NCI-H128 (cell line): ENCODE results near the gene MZT2B.
"Not testable (repeated sequence)": the region's sequence is repeated elsewhere in the genome, so short reads cannot be mapped to it uniquely, and the experiment has no call there.

Experiments used
- DNase-seq: peaks from one replicate; lab custom pipeline; 2025; ENCODE audit not compliant: unreplicated experiment; lab: John Stamatoyannopoulos, UW

MZT2B gene, protein sequence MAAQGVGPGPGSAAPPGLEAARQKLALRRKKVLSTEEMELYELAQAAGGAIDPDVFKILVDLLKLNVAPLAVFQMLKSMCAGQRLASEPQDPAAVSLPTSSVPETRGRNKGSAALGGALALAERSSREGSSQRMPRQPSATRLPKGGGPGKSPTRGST

DNA sequence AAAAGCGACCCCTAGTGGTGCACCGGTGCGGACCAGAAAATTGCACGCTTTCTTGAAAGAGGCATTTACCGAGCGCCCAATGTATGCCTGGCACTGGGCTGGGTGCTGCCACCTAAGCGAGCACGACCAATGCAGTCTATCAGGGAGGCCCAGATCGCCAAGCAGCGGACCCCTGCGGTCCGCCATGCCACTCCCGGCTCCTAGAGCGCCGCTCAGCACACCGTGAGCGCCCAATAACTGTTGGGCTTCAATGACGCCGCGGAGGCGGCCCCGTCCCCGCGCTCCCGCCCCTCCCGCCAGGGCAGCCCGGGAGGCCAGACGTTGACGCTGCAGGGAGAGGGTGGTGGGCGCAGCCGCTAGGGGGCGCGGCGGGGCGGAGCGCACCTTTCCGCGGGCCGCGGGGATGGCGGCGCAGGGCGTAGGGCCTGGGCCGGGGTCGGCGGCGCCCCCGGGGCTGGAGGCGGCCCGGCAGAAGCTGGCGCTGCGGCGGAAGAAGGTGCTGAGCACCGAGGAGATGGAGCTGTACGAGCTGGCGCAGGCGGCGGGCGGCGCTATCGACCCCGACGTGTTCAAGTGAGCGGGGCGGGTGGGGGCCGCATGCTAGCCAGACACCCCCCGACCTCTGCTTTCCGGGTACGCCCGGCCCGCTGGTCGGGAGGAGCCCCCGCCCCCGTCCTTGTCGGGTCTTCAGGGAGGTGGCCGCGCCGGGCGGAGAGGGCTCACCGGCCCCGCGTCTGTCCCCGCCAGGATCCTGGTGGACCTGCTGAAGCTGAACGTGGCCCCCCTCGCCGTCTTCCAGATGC is at the start of gene MZT2B:
TSS of gene MZT2B (plus strand) at position 383 of the 803 bp plus-strand sequence. CDS start at position 404, 21 bp downstream.
- DNase-seq: peak; percentile 31

DNA sequence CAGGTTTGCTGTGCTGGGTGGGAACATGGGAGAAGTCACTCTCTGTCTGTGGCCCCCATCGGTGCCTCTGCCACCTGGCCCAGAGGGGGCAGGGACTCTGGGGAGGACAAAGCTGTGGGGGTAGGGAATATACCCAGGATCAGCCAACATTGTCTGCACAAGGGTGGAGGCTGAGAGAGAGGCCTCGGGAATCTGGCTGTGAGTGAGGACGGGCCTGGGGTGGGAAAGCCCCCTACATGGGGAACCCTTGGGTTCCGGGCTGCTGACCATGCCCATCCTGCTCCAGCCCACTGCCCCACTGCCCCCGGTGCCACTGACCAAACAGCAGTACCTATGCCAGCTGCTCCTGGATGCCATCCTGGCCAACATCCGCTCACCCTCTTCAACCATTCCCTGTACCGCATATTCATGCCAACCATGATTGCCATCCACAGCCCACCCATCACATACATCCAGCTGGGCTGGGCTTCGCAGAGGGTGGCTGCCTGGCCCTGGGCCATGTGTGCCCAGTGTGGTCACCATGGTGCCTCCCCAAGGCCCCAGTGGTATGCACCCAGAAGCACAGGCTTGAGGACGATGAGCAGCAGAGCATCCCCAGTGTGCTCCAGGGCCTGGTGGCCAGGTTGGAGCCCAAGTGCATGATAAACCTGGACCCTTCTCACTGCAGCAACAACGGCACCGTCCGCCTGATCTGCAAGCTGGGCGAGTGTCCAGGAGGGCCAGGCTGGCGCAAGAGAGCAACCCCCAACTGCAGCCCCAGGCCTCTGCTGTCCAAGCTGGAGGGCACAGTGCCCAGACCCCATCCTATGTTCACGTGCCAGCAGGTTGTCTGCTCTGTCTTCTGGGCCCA is 46.1 kb upstream of the MZT2B start:
- DNase-seq: no peak

DNA sequence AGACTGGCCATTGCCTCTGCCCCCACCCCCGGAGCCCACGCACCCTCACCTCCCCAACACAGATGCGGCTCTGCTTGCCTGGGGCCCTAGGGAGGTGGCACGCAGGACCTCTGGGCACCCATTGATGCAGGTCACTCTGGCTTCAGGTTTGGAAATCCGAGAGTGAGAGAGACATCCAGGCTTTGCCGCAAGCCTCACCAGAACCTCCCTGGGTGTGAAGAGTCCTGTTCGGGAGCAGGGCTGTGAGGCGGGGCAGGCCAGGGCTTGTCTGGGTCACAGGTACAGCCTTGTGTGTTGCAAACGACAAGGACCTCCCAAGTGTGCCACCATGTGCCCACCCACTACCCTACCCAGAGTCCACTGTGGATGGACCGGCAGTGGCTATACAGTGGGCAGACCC is 45.5 kb upstream of the MZT2B start:
- not testable (repeated sequence) for DNase-seq

DNA sequence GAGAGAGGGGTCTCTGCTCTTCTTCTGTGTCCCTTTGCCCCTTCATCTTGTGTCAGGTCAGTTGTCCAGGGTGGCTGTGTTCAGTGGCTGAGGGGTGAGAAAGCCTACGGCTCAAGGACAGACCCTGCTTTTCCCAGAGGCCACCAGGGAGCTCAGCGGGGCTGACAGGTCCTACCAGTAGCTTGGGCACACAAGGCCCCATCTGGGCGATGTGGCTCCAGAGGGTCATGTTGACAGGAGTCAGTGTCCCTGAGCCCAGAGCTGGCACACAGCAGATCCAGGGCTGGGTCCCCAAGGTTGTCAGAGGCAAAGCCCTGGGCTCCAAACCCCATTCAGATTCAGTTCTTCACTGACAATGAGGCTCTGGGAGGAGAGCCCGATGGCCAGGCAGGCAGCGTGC is 44.9 kb upstream of the MZT2B start:
- DNase-seq: not testable (repeated sequence)

DNA sequence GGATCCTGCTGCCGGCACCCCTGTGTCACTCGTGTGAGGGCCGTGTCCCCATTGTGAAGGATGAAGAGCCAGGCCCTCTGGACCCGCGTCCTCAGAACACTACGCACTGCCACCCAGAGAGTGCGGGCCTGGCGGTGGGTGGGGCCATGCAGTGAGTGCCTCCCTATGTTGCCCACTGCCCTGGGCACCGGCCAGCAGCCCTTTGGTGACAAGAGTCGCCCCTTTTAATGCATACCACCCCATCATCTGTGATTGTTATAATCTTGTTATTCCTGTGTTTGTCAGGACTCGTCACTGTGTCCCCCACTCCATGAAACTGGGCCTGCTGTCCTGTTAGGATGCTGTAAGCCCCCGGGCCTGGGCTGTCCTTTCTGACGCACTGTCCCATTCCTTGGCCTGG is 43.7 kb upstream of the MZT2B start:
- DNase-seq: not testable (repeated sequence)

DNA sequence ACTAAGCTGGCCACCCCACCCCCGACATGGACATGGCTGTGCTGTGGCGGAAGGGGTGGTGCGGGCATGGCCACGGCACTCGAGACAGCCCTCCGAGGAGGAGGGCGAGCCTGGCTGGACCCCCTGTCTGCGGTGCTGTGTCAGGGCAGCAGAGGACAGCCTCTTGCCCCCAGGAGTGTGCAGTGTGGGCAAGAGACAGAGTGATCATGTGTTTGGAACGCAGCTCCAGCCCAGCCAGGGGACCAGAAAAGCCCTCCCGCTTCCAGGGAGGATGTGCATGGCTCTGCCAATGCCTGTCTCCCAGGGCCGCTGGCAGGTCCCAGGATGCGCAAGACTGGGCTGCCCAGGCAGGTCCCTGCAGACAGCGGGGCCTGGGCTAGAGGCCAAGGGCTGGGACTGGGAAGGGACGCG is 43.2 kb upstream of the MZT2B start:
- DNase-seq: not testable (repeated sequence)

DNA sequence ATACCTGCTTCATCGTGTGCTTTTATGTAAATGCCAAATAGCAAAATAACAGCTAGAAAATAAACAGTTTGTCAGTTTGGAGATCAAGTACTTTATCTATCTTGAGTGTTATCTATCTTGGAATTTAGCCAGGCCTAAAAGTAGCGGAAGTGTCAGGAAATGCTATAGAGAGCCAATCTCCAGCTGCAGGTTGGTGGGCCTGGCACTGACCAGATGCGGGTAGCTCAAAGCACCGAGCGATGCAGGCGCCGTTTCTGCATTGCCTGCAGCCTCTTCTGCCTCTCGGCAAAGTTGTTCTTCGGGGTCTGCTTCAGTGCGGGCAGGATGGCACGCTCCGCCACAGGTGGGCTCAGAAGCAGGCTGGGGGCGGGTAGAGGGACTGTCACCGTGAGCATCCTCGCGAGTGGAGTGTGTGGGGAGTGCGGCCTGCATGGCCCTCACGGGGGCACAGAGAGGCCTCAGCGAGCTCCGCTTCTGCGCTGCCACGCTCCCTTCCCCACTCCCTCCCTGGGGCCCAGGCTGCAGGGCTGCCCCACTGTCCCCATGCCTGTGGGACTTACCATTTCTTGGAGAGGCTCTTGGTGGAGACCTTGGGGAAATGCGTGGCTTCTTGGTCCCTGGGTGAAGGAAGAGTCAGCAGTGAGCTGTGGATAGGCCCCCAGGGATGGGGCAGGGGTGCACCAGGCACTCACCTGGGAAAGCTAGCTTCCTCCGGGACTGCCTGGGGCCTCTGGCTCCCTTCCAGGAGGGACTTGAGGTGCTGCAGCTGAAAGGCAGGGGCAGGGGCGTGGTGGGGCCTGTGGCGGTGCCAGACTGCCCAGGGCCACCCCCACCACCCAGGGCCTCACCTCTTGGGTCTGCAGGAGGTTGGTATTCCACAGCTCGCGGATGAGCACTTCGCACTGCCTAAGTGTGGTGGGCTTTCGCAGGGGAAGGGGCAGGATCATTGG is 42.5 kb upstream of the MZT2B start:
- not testable (repeated sequence) for DNase-seq

DNA sequence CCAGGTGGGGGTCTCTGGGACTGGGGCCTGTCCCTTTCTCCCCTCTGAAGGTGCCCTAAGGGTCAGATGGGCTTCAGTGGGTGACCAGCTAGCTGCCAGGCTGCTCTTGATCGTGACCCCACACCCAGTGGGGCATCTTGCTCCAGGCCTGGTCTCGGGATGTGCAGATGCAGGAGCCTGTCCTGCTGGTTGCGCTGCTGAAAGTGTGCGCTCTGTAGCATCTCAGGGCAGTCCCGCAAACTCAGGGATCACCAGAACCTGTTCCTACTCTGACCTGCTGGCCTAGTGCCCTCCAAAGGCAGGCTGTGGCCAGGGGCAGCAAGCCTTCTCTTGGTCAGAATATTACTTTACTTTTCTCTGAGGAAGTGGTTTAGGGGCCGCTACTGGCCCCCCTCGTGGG is 41.5 kb upstream of the MZT2B start:
- not testable (repeated sequence) for DNase-seq

DNA sequence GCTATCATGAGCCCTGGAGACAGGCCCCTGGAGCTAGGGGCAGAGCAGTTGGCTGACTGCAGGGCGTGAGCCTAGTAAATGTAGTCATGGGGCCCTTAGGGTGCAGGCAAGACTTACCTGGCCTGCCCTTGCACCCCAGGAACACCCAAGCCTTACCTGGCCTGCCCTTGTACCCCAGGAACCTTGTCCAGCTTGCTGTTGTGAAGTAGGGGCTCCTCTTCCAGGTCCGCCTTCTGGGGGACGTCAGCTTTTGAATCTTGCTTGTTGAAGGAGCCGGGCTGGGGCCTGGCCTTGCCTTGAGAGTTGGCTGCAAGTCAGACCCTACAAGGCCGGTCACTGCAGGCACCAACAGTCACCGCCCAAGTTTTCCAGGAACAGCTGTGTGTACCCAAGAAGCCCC is 41.1 kb upstream of the MZT2B start:
- DNase-seq: not testable (repeated sequence)

DNA sequence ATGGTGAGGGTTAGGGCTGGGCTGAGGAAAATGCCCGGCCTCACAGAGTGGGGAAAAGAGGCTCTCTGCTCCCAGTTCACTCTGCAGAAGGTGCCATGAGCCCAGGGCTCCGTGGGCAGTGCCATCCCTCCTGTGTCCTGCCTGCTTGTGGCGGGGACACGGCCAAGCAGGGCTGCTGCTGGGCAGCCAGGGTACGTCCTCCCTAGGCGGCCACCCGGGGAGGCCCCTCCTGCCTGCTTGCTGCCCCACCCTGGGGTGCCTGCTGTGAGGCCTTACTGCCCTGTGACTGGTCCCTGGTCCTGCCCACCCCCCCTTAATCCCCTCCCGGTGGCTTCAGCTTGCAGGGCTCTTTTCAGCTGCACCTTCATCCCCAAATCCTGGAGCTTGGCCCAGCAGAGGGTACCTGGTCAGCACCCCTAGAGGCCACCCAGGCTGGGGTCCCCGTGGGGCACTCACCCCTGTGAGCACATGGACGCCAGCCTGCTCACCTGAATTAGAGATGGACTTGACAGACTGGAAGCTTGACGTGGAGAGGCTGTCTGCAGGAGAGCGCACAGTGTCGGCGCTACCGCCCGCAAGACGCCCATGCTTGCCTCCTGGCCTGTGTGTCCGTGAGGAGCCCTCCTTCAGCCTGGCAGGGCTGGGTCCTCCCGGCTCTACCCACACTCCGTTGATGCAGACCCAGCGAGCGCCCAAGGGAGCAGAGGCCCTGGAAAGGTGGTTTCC is 40.3 kb upstream of the MZT2B start:
- DNase-seq: not testable (repeated sequence)

DNA sequence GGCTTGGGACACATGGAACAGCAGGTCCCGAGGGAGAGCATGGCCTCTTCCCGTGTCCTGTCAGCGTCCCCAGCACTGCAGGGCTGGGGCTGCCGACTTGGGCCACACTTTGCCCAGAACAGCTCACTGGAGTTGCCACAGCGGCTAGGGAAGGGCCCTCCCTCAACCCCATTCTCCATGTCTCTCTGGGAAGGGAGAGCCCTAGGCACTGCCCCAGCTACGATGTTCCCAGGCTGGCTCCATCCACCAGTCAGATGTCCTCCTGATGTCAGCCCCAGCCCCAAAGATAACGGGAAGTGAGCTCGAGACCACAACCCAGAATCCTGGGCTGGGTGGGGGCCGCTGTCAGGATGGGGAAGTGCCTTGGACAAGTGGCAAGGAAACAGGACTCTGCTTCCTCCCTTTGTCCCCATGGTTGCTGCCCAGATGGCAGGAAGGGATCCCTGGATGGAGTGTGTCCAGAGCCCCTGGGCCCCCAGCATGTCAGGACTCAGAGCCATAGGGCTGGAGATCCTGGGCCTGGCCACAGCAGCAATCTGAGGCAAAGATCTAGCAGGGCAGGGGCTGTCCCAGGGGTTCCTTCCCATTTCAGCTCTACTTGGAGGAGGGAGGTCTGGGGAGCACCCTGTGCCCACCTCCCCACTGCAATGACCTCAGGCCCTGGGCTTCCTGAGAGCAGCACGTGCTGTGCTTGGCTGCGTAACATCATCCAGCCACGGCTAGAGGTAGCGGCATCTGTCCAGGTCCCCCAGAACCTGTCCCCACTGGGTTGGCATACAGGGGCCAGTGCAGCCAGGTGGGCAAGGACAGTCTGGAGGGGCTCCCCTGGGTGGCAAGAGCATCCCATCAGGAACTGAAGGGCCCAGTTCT is 39.4 kb upstream of the MZT2B start:
- not testable (repeated sequence) for DNase-seq

DNA sequence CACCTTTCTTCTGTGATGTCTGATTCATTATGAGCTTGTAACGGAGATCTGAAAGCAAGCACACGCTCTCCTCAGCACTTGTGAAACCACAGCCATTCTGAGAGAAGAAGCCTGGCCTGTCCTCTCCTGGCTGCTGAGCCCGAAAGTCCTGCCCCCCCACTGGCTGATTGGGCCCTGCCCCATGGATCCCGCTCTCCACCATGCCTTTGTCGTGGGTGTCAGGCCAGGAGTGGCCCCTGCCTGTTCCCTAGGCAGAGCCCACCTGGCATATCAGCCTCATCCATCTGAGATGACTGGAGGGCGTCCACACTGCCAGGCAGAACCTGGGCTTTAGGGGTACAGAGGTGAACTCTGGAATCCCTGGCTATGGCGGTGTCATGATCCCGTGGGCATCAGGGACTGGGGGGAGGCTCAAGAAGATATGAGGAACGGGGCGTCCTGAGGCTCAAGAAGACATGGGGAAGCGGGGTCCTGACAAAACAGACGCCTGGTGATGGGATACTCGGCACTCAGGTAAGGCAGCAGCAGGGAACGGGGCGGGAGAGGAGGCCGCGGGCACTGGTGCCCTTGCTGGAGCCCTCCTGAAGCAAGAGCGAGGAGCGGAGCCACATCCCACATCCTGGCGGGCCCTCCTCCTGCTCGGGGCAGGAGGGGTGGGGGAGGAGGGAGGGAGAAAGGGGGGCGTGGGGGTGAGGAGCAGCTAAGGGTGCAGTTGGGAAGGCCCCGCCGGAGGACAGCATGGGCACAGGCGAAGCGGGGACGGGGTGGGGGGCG is 38.6 kb upstream of the MZT2B start:
- not testable (repeated sequence) for DNase-seq

DNA sequence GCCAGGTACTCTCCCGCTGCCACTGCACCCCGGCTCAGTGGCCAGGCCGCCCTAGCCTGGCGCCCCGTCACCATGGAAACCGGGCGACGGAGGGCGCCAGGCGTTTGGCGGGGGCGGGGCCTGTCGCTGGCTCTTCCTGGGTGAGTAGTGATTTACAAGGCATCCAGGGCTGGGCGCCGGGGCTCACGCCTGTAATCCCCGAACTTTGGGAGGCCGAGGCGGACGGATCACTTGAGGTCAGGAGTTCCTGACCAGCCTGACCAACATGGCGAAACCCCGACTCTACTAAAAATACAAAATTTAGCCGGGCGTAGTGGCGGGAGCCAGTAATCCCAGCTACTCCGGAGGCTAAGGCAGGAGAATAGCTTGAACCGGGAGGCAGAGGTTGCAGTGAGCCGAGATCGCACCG is 37.1 kb upstream of the MZT2B start, which contains the start of gene CCDC74B:
TSS of gene CCDC74B (minus strand) at position 107 of the 409 bp plus-strand sequence. CDS start 116 bp downstream, outside the sequence.
- DNase-seq: not testable (repeated sequence)

DNA sequence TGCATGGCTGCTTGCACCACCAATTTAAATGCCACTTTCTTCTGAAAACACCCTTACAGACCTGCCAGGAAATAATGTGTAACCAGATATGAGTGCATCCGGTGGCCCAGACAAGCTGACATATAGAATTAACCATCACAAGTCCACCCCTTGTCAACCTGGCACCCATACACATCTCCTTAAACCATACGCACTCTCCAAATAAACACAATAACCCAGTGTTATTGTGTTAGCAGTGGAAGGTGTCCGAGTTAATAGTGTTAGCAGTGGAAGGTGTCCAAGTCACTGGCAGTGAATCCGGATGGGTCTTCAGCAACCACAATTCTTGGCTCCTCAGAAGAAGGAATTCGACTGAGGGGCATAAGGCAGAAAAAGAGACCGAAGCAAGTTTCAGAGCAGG is 33.5 kb upstream of the MZT2B start:
- DNase-seq: not testable (repeated sequence)

DNA sequence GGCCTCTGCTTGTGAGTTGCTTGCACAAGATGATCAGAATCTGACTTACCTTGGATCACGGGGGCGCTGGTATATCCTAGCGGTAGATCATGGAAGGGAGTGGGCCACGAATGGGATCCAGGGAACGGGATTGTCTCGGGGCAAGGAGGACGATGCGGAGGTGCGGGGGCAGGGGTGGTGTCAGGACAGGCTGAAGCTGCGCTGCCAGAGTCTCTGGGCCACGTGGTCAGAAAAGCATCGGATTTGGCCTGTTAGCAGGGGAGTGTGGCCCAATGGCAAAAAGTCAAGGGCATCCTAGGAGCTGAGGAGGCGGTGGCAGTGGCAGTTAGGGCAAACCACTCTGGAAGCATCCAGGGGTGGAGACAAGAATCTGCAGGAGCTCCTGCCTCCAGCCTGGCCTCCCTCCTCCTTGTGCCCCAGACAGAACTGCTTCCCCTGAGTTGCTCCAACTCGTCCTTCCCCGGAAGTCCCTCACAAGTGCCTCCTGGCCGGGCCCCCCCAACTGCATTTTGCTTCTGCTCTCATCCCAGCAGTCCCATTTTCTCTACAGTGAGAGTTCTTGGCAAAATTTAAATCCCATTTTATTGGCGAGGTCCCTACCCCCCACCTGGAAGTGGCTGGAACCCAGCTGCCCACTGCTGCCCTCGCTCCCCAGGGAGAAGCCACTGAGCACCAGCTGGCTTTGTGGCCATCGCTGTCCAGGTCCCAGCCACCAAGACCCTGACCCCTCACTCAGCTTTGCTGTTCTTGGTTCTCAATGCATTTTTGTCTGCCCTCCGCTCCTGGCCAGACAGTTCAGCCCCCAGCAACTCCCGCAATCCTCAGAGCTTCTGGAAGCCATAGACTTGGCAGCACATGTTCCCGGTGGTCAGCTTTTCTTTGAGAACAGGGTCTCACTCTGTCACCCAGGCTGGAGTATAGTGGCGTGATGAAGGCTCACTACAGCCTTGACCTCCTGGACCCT is 31.6 kb upstream of the MZT2B start:
- DNase-seq: no peak

DNA sequence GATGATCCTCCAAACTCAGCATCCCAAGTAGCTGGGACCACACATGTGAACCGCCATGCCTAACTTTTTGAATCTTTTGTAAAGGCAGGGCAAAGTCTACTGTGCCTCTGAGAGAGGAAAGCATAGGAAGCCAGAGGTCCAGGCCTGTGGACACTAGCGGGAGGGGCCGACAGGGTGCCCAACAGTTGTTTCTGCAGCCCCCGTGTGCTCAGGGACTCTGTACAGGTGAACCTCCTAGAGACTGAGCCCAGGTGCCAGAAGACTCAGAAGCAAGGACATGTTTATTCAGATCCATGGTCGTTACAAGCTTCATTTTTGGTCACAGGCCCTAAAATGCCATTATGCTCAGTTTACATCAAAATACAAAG is 30.9 kb upstream of the MZT2B start:
- not testable (repeated sequence) for DNase-seq
